Stimulated activated effector memory CD8-positive, alpha-beta T cell treated with anti-CD3 and anti-CD28 coated beads, Interleukin-12 subunit alpha, Interleukin-12 subunit beta, amount 100 ng/mL, for 72 hours (primary cell): ENCODE measurements around the gene CCDC7.
"Not testable (repeated sequence)": the region's sequence is repeated elsewhere in the genome, so short reads cannot be mapped to it uniquely, and the experiment has no call there.

ENCODE experiments used
- ATAC-seq: fragments of 150-1000 bp; cut with Tn5 transposase; 2 replicates; pipeline ENCODE4 v1.10.0; 2021
- DNase-seq, 2 donors: peaks; one replicate each; pipeline ENCODE4 v3.0.0; 2021 to 2022; ENCODE audit warnings: low spot score in 2 of 2
- H3K27ac Mint-ChIP-seq: one replicate; pipeline ENCODE4 v1.8.0; 2022; ENCODE audit warnings: mild to moderate bottlenecking, mixed read lengths
- H3K36me3 Mint-ChIP-seq: one replicate; pipeline ENCODE4 v1.8.0; 2022; ENCODE audit warnings: mild to moderate bottlenecking, mixed read lengths
- H3K4me1 Mint-ChIP-seq: one replicate; pipeline ENCODE4 v1.8.0; 2022; ENCODE audit warnings: mixed read lengths
- H3K4me3 Mint-ChIP-seq: one replicate; pipeline ENCODE4 v1.8.0; 2022; ENCODE audit warnings: mild to moderate bottlenecking, mixed read lengths
- H3K9me3 Mint-ChIP-seq: one replicate; pipeline ENCODE4 v1.8.0; 2022; ENCODE audit warnings: mixed read lengths

CCDC7 gene

DNA sequence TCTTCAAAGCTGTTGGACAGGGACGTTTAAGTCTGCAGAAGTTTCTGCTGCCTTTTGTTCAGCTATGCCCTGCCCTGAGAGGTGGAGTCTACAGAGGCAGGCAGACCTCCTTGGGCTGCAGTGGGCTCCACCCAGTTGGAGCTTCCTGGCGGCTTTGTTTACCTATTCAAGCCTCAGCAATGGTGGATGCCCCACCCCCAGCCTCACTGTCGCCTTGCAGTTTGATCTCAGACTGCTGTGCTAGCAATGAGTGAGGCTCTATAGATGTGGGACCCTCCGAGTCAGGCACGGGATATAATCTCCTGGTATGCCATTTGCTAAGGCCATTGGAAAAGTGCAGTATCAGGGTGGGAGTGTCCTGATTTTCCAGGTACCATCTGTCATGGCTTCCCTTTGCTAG lies 152.1 kb downstream of the CCDC7 start:
- H3K4me1 Mint-ChIP-seq, H3K4me3 Mint-ChIP-seq, ATAC-seq, DNase-seq, H3K27ac Mint-ChIP-seq, H3K36me3 Mint-ChIP-seq: not testable (repeated sequence)
- H3K9me3 Mint-ChIP-seq = peaks cover 14% of the 10 kb centered on the region

- ATAC-seq (no peak), DNase-seq (no peak)
- Mint-ChIP-seq H3K9me3 (peaks cover 14% of the 10 kb centered on the region), H3K4me1 (no peaks in the 10 kb centered on the region), H3K4me3 (no peak overlapping the region), H3K27ac (no peak overlapping the region), H3K36me3 (no peaks in the 10 kb centered on the region)
Observed at GRCh38 chr10:32600317-32600716, 154.4 kb downstream of the CCDC7 start.

DNA sequence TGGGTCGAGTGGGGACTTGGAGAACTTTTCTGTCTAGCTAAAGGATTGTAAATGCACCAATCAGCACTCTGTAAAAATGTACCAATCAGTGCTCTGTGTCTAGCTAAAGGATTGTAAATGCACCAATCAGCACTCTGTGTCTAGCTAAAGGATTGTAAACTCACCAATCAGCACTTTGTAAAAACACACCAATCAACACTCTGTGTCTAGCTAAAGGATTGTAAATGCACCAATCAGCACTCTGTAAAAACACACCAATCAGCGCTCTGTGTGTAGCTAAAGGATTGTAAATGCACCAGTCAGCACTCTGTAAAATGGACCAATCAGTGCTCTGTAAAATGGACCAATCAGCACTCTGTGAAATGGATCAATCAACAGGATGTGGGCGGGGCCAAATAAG lies 155.6 kb downstream of the CCDC7 start:
- not testable (repeated sequence) for ATAC-seq, DNase-seq, H3K36me3 Mint-ChIP-seq, H3K4me1 Mint-ChIP-seq, H3K4me3 Mint-ChIP-seq, H3K27ac Mint-ChIP-seq
- peaks cover 14% of the 10 kb centered on the region for H3K9me3 Mint-ChIP-seq

DNA sequence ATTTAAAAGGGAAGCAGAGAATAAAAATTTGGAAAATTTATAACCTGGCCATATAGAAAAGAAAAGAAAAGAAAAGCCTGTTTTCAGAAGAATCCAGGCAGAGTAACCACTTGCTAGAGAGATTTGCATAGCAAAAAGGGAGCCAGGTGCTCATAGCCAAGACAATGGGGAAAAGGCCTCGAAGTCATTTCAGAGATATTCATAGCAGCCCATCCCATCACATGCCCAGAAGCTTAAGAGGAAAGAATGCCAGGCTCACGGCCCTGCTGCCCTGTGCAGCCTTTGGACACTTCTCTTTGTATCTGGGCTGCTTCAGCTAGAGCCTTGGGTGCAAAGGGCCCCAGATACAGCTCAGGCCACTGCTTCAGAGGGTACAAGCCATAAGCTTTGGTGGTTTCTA lies 159.8 kb downstream of the CCDC7 start:
- Mint-ChIP-seq H3K36me3 (no peaks in the 10 kb centered on the region), H3K27ac (no peak overlapping the region), H3K9me3 (peaks cover 10% of the 10 kb centered on the region), H3K4me3 (no peak overlapping the region), H3K4me1 (no peaks in the 10 kb centered on the region)
- ATAC-seq (no peak), DNase-seq (no peak)

- peaks cover 16% of the 10 kb centered on the region for H3K9me3 Mint-ChIP-seq
- DNase-seq, H3K4me1 Mint-ChIP-seq, H3K36me3 Mint-ChIP-seq, H3K27ac Mint-ChIP-seq, H3K4me3 Mint-ChIP-seq, ATAC-seq: not testable (repeated sequence)
Observed at GRCh38 chr10:32610543-32610942, 164.6 kb downstream of the CCDC7 start.

DNA sequence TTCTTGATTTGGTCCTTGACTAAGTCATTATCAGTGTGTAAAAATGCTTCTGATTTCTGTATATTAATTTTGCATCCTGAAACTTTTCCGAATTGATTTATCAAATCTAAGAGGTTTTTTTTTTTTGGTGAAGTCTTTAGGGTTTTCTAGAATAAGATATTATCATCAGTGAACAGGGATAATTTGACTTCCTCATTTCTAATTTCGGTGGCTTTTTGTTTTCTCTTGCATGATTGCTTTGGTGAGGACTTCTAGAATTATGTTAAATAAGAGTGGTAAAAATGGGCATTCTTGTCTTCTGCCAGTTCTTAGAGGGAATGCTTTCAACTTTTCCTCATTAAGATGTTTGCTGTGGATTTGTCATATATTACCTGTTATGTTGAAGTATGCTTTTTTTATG lies 170.5 kb downstream of the CCDC7 start:
- ATAC-seq (no peak), DNase-seq (no peak)
- H3K4me1 Mint-ChIP-seq = no peaks in the 10 kb centered on the region
- H3K36me3 Mint-ChIP-seq = no peaks in the 10 kb centered on the region
- H3K27ac Mint-ChIP-seq = no peak overlapping the region
- H3K4me3 Mint-ChIP-seq = no peak overlapping the region
- peaks cover 17% of the 10 kb centered on the region for H3K9me3 Mint-ChIP-seq

DNA sequence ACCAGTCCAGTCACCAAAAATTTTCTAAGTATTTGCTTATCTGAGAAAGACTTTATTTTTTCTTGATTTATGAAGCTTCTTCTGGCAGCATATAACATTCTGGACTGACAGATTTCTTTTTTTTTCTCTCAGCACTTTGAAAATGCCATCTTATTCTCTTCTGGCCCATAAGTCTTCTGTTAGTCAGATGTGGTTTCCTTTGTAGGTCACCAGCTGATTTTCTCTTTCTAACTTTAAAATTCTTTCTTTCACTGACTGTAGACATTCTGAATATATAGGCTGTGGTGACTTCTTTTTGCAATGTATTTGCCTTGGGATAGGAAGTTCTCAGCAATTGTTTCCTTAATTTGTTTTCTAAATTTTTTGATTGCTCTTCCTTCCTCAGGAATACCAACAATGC lies 172.5 kb downstream of the CCDC7 start:
- Mint-ChIP-seq H3K4me1 (no peaks in the 10 kb centered on the region), H3K36me3 (no peaks in the 10 kb centered on the region), H3K27ac (no peak overlapping the region), H3K4me3 (no peak overlapping the region), H3K9me3 (peaks cover 10% of the 10 kb centered on the region)
- ATAC-seq (no peak), DNase-seq (no peak)

GRCh38 chr10:32621969-32622368 lies 176.0 kb downstream of the CCDC7 start:
- Mint-ChIP-seq H3K4me3 (no peak overlapping the region), H3K27ac (no peak overlapping the region), H3K36me3 (no peaks in the 10 kb centered on the region), H3K4me1 (no peaks in the 10 kb centered on the region), H3K9me3 (peaks cover 5% of the 10 kb centered on the region)
- DNase-seq = no peak
- no peak for ATAC-seq

DNA sequence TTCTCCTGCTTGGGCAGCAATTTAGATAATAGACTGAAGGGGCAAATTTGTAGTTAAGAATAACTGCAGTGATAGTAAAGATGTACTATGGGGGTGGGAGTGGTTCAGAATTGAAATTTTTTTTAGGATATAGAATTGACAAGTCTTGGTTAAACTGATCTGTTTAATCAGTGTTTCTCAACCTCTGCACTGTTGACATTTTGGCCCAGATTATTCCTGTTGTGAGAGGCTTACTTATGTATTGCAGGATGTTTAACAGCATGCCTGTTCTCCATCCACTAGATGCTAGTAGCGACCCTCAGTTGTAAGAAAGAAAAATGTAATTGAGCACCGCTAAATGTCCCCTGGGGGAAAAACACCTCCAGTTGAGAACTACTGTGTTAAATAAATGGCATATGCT lies 176.5 kb downstream of the CCDC7 start:
- ATAC-seq (no peak), DNase-seq (no peak)
- H3K4me1 Mint-ChIP-seq = no peaks in the 10 kb centered on the region
- H3K9me3 Mint-ChIP-seq = peaks cover 5% of the 10 kb centered on the region
- no peak overlapping the region for H3K4me3 Mint-ChIP-seq
- H3K36me3 Mint-ChIP-seq = no peaks in the 10 kb centered on the region
- H3K27ac Mint-ChIP-seq = no peak overlapping the region

DNA sequence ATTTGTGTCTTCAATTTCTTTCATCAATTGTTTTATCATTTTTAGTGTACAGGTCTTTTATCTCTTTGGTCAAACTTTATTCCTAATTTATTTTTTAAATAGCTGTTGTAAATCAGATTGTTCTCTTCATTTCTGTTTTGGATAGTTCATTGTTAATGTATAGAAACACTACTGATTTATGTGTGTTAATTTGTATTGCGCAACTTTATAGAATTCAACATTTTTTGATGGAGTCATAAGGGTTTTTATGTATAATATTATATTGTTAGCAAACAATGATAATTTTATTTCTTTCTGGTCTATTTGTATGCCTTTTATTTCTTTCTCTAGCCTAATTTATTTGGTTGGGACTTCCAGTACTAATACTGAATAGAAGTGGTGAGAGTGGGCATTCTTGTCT lies 181.2 kb downstream of the CCDC7 start:
- Mint-ChIP-seq H3K4me1 (no peaks in the 10 kb centered on the region), H3K9me3 (no peaks in the 10 kb centered on the region), H3K27ac (no peak overlapping the region), H3K4me3 (no peak overlapping the region), H3K36me3 (no peaks in the 10 kb centered on the region)
- ATAC-seq = no peak
- no peak for DNase-seq

DNA sequence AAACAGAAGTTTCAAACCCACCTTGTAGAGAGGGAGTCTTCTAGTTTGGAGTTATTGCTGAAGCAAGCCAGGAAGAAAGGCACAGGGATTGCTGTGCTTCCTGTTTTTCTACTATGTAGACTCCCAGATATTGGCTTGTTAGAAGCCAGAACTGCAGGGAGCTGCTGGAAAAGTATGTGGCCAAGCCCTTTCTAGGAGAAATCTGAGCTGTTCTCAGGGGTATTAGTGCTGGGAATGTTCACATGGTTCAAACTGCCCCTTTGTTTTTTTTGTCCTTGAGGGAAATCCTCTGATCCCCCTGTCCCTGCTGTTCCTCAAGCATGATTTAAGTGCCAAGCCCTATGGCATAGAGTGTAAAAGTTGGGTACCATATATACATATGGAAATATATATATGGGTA lies 184.0 kb downstream of the CCDC7 start:
- no peaks in the 10 kb centered on the region for H3K9me3 Mint-ChIP-seq
- no peak for ATAC-seq
- H3K4me3 Mint-ChIP-seq = no peak overlapping the region
- no peak overlapping the region for H3K27ac Mint-ChIP-seq
- DNase-seq = no peak
- H3K36me3 Mint-ChIP-seq = no peaks in the 10 kb centered on the region
- H3K4me1 Mint-ChIP-seq = no peaks in the 10 kb centered on the region

DNA sequence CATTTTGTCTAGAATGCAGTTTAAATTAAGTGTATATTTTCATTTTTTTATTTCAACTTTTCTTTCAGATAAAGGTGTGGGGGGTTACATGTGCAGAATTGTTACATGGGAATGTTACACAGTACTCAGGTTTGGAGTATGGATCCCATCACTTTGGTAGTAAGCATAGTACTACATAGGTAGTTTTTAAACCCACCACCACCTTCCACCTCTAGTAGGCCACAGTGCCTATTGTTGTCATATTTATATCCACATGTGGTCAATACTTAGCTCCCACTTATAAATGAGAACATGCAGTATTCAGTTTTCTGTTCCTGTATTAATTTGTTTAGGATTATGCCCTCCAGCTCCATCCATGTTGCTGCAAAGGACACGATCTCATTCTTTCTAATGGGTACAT lies 200.6 kb downstream of the CCDC7 start:
- ATAC-seq (no peak), DNase-seq (no peak)
- Mint-ChIP-seq H3K9me3 (no peaks in the 10 kb centered on the region), H3K36me3 (no peaks in the 10 kb centered on the region), H3K4me1 (peaks cover 13% of the 10 kb centered on the region), H3K27ac (no peak overlapping the region), H3K4me3 (no peak overlapping the region)

DNA sequence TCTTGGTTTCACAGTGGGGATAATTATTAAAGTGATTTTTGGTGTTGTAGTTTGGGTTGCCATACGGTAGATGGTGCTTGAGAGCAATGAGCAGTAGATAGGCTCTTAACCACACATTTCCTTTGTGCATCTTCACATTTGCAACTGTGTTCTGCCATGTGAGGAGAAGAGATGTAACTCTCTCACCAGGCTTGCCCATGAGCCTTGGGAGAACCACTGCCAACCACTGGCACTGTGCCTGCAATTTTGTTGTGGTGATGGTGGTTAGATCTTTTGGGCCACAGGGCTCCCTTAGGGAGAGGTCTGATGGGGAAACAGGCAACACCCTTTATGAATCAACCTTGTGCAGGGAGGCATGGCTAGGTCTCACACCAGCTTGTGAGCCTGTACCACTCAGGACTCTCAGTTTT lies 204.3 kb downstream of the CCDC7 start:
- DNase-seq (no peak), ATAC-seq (peak; percentile 63)
- peaks cover 14% of the 10 kb centered on the region for H3K9me3 Mint-ChIP-seq
- H3K36me3 Mint-ChIP-seq = no peaks in the 10 kb centered on the region
- no peak overlapping the region for H3K27ac Mint-ChIP-seq
- no peak overlapping the region for H3K4me3 Mint-ChIP-seq
- peaks cover 13% of the 10 kb centered on the region for H3K4me1 Mint-ChIP-seq

DNA sequence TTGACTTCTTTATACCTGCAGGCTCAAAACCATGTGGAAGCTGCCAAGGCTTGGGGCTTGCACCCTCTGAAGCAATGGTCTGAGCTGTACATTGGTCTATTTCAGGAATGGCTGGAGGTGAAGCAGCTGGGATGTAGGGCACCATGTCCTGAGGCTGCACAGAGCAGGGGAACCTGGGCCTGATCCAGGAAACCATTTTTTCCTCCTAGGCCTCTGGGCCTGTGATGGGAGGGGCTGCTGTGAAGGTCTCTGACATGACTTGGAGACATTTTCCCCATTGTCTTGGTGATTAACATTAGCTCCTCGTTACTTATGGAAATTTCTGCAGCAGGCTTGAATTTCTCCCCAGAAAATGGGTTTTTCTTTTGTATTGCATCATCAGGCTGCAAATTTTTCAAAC lies 211.5 kb downstream of the CCDC7 start:
- not testable (repeated sequence) for H3K27ac Mint-ChIP-seq, H3K36me3 Mint-ChIP-seq, H3K4me1 Mint-ChIP-seq, DNase-seq, H3K4me3 Mint-ChIP-seq, ATAC-seq
- peaks cover 23% of the 10 kb centered on the region for H3K9me3 Mint-ChIP-seq

GRCh38 chr10:32661346-32661745 lies 215.4 kb downstream of the CCDC7 start:
- Mint-ChIP-seq H3K36me3 (no peaks in the 10 kb centered on the region), H3K4me1 (no peaks in the 10 kb centered on the region), H3K27ac (no peak overlapping the region), H3K4me3 (no peak overlapping the region), H3K9me3 (peaks cover 10% of the 10 kb centered on the region)
- ATAC-seq (no peak), DNase-seq (no peak)

DNA sequence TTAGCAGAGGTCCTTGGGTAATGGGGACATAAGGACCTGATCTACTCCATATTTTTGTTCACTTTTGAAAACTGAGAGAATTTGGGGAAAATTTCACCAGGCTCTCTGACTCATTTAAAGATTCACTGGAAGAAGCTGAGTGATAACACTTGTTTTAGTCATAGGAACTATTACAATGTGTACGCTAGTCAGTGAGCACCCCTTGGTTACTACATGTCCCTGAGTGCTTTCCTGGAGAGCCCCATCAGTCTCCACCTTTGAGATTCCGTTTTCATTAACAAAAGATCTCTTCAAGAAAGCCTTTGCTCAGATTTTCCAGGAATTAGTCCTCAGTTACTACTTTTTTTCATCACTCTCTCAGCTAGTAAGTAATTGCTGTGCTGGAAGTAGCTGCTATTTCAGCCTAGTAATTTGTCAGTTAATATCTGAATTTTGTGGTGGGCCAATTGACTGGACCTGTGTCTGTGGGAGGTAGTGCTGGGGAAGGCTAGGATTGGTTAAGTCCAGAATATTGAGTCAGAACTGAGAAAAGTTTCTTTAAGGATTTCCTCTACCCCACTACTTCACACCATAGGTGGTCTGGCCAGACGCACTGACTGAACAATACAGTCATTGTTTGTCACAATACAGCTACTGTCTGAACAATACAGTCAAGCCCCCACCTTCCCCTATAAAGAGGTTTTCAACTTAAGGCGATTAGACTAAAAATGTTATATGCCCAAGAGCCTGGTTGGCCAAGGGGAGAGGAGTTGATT lies 235.0 kb downstream of the CCDC7 start:
- H3K27ac Mint-ChIP-seq = no peak overlapping the region
- DNase-seq (no peak), ATAC-seq (peak; percentile 87)
- peaks cover 9% of the 10 kb centered on the region for H3K9me3 Mint-ChIP-seq
- no peak overlapping the region for H3K4me3 Mint-ChIP-seq
- H3K36me3 Mint-ChIP-seq = no peaks in the 10 kb centered on the region
- no peaks in the 10 kb centered on the region for H3K4me1 Mint-ChIP-seq

DNA sequence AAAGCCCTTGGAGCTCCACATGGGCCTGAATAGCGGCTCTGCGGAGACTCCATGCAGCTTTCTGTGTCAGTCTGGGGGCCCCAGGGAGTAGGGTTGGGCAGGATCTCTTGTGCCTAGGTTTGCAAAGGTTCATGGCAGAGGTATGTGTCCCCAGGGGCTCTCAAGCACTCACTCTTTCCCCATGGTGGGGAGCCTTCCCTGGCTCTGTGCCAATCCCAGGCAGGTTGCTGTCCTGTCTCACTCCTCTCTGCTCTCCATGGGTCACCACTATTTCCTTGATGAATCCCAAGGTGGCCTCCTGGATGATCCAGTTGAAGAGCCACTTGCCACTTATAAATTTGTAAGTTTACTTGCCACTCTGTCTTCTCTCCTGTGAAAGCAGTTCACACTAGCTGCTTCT lies 238.4 kb downstream of the CCDC7 start:
- no peak for ATAC-seq
- H3K9me3 Mint-ChIP-seq = no peaks in the 10 kb centered on the region
- no peaks in the 10 kb centered on the region for H3K4me1 Mint-ChIP-seq
- no peak overlapping the region for H3K27ac Mint-ChIP-seq
- no peaks in the 10 kb centered on the region for H3K36me3 Mint-ChIP-seq
- no peak for DNase-seq
- no peak overlapping the region for H3K4me3 Mint-ChIP-seq
